Germinal center (tissue), 1 donor: ENCODE results near the gene S100A12.
"Not testable (repeated sequence)": the region's sequence is repeated elsewhere in the genome, so short reads cannot be mapped to it uniquely, and the experiment has no call there.

ENCODE experiments used
- DNase-seq: peaks from one replicate; pipeline ENCODE4 v3.0.0; 2012; ENCODE audit warnings: mixed read lengths, low spot score

The S100A12 gene

DNA sequence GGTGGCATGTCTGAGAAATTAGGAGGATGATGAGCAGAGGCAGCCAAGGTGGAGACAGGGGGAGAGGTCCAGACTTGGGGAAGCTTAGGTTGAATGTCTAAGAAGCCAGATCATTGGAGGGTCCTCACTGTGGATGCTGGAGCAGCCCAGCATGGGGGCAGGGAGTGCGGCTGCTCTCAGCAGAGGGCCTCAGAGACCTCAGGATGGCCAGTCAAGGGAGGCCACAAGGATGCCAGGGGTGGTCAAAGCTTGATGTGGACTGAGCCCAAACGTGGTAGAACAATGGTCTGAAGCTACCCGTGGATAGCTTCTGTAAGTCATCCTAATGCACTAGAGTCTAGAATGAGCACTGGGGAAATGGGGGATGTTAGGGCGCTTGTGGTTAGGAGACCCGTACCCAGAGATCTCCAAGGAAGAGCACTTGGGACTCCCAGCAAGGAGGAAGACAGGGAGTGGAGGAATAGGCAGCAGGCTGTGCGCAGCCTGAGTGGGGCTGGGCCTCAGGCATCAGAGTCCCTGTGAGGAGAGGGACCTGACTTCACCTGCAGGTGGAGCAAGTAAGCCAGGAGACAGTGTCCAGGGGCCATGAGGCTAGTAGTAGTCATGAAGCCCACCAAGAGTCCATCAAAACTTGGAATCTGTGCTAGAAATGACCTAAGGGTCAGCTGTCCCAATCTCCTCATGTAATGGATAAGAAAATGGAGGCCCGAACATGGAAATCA is 22.0 kb downstream of the S100A12 start:
- DNase-seq: no peak

DNA sequence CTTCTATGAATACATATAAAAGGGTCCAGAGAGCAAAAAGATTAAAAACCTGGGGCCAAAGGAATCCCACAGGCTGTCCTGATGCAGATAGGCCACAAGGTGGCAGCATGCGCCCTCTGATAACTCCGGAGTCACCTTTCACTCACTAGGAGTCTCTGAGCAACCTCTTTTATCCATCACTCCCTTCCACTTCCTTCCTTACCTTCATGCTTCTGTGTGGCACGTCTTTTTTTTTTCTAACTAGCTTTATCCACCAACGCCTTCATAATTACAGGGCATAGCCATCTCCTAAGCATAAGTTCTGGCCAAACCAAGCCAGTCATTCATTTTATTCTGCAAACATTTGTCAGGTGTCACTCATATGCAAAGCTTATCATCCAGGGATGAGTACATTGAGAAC is 22.9 kb downstream of the S100A12 start:
- peak; percentile 76 for DNase-seq

DNA sequence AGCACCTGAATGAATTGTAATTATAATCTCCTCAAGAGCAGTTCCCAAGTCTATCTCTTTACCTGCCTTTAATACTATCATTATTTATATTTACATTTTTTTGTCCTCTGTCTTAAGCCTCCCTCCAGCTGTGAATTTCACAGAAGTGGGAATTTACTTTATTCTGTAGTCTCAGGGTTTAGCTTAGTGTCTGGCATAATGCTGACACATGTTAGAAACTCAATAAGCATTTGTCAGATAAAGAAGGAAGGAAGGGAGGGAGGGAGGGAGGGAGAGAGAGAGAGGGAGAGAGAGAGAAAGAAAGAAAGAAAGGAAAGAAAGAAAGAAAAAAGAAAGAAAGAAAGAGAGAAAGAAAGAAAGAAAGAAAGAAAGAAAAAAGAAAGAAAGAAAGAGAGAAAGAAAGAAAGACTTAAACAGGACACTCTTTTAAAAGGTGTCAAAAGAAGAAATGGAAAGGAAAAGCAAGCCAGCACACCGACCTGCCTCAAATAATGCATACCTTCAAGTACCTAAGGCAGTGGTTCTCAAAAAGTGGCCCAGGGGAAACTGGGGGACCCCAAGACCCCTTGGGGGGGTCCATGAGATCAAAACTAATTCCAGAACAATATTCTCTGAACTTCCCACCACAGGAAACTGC is 25.0 kb downstream of the S100A12 start:
- no peak for DNase-seq

DNA sequence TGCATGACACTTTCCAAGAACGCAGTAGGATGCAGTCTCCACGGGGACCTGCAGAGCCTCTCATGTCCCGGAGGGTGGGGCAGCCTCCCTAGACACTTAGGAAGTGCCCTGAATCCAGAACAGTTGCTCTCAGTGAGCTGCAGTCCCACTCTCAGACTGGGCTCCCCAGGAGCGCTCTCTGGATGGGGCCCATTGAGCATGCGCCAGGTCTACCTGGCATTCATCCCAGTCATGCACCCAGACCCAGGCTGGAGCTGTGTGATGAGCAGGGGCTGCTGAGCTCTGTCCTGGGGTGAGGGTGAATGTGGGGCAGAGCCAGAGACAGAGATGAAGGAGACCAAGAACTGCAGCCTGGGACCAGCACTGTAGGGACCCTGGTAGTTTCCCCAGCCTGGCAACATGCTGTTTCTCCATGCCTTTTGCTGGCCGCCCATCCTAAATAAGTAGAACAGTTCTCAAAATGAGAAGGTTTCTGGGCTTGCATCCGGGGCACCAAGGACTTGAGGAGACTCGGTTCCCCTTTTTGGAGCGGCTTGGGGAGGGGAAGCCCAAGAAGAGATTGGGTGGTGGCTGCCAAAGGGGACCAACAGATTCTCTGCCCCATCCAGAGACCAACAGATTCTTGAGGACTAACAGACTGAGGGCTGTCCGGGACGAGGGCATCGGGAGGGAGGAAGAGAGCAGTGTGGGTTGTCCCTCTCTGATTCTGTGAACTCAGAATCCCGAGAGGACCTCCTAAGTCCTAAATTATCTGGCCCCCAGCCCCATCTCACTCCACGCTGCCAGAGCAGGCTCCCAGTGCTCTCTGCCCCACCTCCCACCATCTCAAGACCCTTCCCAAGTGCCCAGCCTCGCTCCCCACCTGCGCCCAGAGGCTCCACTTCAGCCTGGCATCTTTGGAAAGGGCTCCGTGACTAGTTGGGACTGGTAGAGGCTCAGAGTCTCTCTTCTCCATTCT is 25.8 kb downstream of the S100A12 start:
- no peak for DNase-seq

DNA sequence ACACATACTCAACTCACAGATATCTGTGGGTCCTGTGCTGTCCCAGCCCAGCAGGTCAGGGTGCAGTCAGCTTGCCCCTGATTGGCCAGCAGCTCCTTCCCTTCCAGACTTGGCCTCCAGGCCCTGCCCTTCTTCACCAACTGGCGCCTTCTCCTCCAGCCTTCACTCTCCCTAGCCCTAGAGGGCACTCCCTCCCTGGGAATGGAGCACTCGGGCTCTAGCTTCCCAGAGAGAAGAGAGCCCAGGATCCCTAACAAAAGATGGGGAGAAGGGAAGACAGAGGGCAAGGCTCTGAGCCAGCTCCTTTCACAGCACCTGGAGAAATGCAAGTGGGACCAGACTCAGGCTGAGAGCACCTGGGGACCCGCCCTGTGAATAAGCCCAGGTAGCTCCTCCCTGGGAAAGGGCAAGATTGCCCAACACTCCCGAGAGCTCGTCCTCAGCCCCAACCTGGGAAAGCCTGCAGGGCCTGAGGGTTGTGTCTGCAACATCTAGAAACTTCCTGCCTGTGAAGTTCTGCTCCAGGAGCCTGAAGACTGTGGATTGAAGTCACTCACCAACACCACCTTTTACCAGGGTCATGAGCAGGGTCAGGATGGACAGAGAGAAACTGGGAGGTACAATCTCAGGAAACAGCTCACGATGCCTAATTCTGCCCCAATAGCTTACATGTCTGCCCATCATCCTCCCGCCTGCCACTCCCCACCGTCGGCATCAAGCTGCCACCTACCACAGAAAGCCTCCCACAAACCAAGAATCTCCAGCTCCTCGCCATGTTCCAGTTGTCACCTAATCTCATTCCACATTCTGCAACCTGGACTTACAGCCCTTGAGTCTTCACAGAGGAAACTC is 26.7 kb downstream of the S100A12 start, which contains the start of gene PGLYRP4:
TSS of gene PGLYRP4 (minus strand) at position 331 of the 852 bp plus-strand sequence. CDS start 909 bp downstream, outside the sequence.
- no peak for DNase-seq

DNA sequence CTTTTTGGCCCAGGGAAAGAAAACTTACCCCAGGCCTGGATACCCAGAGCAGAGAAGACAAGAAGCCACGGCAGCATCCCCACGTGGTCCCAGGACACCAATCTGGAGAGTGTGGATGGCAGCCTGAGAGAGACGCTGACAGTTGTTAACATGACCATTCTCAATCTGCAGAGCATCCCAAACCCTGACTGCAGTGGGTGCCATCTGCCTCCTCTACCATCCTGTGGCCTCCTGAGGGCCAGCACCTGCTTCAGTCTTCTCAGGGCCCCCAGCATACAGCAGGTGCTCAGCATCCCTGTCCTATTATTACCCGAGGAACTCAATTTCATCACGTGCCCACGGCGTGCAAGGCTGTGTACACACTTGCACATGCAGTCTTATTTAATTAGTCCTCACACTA is 27.6 kb downstream of the S100A12 start:
- no peak for DNase-seq

DNA sequence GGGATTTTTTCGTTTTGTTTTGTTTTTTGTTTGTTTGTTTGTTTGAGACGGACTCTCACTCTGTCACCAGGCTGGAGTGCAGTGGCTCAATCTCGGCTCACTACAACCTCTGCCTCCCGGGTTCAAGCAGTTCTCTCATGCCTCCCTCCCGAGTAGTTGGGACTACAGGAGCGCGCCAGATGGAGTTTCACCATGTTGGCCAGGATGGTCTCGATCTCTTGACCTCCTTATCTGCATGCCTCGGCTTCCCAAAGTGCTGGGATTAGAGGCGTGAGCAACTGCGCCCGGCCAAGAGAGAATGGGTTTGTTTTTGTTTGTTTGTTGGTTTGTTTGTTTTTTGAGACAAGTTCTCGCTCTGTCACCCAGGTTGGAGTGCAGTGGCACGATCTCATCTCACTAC is 28.4 kb downstream of the S100A12 start:
- not testable (repeated sequence) for DNase-seq

DNA sequence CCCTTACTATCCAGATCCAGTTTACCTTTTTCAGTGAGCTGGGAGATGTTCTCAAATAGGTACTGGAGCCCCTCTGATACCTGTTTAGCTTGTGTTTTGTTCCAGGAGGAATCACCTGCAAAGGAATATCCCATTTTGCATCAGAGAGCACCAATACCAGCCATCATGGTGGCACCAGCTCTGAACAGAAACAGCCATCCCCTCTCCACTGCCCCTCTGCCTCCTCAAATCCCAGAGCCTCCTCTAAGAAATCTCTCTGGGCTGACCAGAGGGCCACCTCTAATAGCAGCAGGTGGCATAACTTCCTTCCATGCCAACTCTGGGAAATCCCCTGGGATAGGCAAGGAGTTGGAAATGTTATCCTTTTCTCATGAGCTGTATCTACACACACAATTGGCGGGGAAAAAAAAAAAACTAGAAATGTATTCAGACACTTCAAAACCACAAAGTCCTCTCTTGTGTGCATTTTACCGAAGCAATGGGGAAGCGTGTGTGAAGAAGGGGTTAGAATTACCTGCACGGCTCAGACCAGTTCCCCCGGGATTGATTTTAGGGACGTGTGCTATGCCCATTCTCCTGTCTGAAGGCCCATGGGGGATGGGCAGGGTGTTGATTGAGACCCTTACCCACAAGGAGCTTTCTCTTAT is 29.2 kb downstream of the S100A12 start:
- no peak for DNase-seq

DNA sequence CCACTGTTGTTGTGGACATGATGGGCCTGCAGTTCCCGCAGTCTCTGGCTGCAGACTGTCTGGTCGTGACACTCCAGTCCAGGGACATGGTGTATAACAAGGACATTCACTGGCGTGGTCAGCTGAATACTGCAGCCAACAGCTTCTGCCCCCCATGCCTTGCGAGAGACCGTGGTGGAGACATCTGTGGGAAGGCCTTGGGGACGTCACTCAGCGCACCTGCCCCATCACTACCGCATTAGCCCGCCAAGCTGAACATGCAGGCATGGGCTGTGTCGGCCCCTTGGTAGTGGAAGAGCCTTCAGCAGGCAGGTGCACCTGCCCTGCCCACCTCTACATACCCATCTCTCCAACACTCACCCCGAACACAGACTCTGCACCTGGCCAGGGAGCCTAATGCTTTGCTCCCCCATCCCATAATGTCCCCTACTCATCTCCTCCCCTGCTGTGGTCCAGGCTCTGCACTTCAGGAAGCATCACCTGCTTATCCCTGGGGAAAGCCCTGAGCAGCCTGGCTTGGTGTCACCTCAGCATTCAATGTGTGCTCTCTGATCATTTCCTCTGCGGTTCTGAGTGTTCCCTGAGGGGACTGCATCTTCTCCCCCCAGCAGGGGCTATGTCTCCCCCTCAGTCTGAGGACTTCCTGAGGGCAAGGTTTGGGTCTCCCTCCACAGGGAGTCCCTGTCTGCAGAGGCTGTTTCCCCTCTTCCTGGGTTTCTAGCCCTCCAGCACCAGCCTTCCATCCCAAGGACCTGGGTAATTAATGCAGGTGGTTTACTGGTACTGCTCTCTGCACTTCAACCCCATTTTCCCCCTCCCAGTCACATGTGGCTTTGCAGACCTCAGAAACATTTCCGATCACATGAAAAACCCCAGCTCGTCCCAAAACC is 30.0 kb downstream of the S100A12 start:
- DNase-seq: no peak

DNA sequence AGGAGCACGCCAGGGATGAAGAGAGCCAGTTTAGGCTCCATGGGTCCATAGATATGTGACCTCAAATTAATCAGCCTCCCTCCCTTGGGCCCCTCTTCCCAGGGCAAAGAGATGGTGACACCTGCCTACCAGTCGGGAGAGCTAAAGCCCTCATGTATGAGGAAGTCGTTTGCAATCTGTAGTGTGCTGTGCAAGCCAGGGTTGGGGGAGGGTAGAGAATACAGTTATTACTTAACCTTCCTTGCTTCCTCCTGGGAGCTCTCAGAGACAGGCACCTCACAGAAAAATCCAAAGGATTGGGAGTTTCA is 30.7 kb downstream of the S100A12 start:
- DNase-seq: no peak

DNA sequence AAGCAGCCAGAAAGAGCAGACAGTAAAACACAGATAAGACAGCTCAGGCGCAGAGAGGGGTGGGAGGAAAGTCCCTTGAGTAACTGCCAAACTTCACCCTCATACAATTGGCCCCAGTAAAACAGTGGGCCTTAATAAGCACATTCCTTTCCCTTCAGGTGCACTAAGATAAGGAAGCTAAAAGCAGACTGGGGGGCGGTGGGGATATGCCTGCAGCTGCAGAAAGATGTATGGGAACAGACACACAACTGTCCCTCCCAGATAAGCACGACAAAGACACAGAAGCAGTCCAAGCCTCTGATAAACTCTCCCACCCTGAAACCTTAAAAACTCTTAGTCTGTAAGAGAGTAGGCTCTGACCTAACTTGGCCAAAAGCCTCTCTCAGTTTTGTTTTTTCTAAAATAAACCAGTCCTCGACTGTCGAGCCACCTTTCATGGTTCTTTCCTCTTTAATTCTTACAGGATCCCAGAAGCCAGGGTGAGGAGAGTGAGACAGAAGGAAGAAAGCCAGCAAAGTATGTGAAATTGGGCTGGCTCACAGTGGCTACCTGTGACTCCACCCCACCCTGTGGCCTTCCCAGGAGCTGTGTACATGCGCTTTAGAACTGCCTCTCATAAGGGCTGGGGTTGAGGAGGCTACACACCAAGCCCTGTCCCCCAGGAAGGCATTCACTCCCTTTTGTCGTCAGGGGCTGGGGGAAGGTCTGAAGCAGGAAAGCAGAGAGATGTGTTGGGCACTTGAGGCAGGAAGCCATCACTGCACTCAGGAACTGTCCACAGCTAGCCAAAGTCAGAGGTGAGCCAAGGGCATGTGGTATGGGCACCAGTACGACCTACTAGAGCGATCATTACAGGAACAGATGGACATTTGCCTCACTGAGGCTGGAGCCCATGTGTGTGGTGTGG is 31.4 kb downstream of the S100A12 start:
- DNase-seq: no peak

DNA sequence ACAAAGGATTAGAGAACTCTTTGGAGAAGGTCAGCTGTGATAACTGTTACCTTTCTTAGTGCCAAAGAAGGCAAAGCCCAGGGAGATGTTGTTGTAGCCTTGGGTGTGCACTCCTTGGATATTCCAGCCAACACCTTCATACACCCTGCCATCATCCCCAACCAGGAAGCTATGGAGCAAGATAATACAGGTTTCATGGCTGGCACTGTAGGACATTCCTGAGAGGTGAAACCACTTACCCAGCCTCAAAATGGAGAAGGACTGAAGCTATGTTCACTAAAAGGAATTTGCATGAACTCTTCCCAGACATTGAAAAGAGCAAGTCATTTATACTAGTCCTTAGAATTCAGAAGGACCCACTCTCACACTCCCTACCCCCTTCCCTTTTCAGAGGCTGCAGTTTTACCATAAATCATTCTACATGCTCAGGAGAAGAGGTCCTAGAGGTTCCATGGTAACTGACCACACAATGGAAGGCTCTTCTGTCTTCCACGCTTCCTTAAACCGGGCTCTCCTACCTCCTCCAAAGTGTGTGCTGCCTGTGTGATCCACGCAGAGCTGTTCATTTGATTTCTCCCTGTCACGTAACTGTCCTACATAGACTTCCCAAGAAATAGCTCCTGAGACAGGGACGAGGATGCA is 32.3 kb downstream of the S100A12 start:
- no peak for DNase-seq

DNA sequence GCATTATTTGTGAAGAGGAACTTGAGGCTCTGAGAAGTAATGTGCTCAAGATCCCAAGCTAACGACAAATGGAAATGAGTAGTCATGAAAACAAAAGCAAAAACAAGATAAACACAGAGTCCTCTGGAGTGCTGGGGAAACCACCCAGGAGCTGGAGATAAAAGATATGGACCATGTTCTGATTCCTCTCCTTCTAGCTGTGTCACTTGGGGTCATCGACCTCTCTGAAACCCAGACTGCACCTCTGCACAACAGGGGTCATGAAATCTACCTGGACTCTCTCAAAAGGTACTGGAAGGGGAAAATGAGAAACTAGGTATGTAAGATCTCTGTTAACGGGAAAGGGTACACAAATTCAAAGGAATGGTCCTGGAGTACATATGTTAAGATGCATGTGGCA is 33.2 kb downstream of the S100A12 start:
- DNase-seq: no peak

DNA sequence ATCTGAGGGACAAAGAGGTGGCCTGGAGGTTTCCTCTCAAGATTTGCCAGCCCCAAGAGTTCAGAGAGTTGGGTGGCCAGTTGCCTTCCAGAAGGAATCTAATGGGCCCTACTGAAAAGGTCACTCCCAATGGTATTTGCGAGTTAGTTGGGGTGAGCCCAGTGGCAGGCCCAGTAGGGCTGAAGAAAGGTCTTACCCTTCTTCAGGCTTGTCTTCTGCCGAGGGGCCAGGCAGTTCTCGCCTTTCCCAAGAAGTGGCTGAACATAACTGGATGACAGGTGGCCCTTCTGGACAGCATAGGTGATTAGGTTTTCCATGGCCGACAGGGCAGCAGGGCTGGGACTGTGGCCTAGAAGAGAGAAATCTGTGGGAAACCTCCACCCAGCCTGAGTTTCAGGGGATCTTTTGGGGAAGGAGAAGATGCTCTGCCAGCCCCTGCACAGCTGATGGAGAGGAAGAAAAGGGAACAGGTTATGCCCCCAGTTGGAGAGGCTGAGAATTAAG is 33.9 kb downstream of the S100A12 start:
- no peak for DNase-seq

DNA sequence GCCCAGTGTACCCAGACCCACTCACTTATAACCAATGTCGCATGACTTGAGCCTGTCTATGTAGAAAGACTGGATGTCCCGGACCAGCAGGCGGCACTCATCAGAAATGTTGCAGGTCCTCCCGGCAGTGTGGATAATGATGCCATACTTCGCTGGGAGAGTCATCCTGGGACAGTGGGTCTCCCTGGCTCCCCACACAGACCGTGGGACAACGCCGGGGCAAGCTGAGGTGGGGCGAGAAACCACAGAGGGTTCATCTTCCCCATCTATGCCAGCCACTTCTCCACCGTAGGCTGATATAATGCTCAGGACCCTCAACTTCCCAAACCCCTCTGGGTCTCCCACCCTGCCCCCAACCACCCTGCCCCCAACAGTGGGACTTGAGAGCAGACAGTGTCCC is 35.1 kb downstream of the S100A12 start:
- DNase-seq: no peak

DNA sequence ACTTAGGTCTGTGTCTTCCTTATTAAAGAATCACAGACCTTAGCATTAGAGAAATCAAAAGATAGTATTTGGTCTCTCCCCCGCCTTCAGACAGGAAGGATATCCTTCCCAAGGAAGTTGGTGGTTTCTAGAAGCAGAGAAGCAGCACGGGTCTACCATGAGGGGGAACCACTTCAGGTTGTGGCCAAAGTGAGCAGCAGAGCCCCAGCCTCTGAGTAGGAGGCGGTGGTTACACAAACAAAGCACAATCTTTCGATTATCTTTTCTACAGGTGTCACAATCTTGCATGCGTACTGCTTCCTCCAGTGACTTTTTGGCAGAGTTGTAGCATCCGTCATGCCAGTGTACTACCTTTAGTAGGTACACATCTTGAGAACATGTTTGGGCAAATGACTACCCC is 35.6 kb downstream of the S100A12 start:
- no peak for DNase-seq

DNA sequence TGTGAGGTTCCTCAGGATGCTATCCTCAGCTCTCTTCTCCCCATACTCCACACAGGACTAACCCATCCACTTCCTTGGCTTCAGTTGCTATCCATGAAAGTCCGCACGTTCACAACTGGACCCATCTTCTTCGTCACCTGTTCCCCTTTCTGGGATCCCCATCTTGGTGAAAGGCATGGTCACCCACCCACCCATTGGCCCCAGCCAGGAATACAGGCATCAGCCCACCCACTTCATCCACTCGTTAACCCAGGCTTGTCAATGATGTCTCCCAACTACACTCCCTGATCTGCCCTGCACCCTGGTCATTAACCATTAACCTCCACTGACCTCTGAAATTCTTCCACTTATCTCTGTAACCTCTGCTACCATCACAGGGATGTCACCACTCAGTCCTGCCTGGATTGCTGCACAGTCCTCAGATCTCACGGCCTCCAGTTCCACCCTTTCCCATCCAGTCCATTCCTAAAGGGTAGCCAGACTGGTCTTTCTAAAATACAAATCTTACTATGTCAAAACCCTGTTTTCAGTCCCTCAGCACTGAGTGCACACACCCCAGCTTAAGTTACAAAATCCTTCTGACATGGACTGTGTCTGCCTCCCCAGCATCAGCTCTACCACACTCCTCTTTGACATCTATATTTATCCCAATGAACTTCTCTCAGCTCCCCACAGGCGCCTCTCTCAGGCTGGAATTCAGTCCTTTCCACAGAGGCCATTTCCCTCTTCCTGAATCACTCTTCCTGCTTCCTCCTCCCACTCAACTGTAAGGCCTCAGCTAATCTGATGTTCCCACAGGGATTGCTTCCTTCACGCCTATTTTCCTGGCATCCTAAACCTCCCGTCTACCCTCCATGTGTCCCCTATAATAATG is 37.2 kb downstream of the S100A12 start:
- DNase-seq: no peak

DNA sequence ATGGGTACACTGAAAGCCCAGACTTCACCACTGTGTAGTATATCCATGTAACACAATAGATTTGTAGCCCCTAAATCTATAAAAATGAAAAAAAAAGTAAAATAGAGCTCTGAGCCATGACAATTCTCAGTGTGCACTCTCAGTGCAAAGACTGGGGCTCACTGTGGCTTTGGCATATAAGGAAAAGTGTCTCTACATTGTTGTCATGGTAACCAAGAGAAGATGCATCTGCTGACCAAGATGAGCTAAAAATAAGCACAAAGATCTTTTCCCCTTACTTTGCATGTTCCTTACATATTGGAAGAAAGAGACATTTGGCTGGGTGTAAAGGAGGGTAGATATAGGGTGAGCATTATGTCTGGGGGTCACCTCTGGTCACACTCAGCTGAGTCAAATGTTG is 38.8 kb downstream of the S100A12 start:
- no peak for DNase-seq
